22Rv1 (cell line): Measurements from ENCODE around the gene PGLYRP1.

Source experiments
- H3K27ac ChIP-seq: fragments of 450-650 bp; 2 replicates; pipeline ENCODE4 v1.5.1; 2017
- ZFX ChIP-seq: fragments of 450-650 bp; IDR thresholded peaks from 2 replicates; pipeline ENCODE4 v1.6.1; 2017; ENCODE audit warnings: antibody characterized with exemption, borderline replicate concordance
- TF ChIP-seq, protein P1 (sequence below): fragments of 450-650 bp; IDR thresholded peaks from 2 replicates; pipeline ENCODE4 v1.5.1; 2017; ENCODE audit warnings: mild to moderate bottlenecking

Gene PGLYRP1

DNA sequence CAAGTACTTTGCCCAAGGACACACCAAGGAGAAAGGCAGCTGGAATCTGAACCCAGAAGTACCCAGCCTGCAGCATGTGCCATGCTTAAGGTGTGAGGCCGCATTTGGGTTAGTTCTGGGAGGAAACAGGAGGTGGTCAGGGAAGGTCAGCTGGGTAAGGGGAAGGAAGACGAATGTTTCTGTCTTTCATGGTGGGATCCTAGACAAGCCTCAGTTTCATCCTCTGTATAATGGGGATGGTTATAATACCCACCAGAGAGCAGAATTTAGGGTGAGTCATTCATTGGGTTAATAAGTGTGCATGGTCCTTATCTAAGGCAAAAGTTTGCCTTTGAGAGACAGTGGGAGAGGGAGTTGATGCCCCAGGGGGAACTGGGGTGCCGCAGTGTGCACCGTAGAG, 24.0 kb downstream of the PGLYRP1 start:
- no peak overlapping the region for H3K27ac ChIP-seq
- TF ChIP-seq ZFX, result no peak
- TF ChIP-seq, protein P1, sequence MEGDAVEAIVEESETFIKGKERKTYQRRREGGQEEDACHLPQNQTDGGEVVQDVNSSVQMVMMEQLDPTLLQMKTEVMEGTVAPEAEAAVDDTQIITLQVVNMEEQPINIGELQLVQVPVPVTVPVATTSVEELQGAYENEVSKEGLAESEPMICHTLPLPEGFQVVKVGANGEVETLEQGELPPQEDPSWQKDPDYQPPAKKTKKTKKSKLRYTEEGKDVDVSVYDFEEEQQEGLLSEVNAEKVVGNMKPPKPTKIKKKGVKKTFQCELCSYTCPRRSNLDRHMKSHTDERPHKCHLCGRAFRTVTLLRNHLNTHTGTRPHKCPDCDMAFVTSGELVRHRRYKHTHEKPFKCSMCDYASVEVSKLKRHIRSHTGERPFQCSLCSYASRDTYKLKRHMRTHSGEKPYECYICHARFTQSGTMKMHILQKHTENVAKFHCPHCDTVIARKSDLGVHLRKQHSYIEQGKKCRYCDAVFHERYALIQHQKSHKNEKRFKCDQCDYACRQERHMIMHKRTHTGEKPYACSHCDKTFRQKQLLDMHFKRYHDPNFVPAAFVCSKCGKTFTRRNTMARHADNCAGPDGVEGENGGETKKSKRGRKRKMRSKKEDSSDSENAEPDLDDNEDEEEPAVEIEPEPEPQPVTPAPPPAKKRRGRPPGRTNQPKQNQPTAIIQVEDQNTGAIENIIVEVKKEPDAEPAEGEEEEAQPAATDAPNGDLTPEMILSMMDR, result no peak

DNA sequence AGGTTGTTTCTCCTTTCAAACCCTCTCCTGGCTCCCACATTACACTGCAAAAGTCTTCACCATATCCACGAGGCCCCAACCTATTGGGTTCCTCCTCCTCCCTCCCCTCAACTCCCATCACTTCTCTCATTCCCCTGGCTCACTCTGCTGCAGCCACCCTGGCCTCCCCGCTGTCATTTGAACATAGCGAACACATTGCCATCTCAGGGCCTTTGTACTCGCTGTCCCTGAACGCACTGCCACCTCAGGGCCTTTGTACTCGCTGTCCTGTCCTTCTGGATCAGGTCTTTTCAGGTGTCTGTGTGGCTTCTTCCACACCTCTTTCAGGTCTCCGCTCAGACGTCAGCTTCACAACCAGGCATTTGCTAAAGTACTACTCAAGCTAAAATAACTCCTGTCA, 25.9 kb downstream of the PGLYRP1 start:
- no peak overlapping the region for H3K27ac ChIP-seq
- TF ChIP-seq ZFX, result no peak

DNA sequence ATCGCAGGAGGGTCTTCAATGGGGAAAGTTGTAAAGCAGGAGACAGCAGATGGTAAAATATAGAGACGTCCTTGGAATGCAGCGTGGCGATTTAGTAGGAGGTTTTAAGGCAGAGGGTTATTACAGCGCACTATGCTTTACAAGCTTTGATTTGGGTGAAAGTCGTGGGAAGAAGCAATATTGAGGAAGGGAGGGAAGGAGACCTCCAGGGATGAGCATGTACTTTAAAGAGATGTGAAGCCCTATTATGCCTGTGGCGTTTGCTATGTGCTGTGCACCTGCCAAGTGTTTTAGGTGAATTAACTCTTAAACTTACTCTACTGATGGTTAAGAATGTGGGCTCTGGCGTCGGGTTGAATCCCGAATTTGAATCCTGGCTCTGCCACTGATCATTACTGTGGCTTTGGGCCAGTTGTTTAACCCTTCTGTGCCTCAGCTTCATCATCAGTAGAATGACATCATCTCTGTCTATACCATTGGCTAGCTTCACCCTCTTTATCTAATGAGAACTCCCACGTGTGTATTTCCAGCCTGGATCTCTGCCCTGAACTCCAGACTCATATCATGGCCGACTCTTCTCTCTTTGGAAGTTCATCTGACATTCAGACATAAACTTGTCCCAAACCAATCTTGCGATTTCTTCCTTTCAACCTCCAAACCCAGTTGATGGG, 27.0 kb downstream of the PGLYRP1 start:
- H3K27ac ChIP-seq, result peak overlapping the region; percentile 53

DNA sequence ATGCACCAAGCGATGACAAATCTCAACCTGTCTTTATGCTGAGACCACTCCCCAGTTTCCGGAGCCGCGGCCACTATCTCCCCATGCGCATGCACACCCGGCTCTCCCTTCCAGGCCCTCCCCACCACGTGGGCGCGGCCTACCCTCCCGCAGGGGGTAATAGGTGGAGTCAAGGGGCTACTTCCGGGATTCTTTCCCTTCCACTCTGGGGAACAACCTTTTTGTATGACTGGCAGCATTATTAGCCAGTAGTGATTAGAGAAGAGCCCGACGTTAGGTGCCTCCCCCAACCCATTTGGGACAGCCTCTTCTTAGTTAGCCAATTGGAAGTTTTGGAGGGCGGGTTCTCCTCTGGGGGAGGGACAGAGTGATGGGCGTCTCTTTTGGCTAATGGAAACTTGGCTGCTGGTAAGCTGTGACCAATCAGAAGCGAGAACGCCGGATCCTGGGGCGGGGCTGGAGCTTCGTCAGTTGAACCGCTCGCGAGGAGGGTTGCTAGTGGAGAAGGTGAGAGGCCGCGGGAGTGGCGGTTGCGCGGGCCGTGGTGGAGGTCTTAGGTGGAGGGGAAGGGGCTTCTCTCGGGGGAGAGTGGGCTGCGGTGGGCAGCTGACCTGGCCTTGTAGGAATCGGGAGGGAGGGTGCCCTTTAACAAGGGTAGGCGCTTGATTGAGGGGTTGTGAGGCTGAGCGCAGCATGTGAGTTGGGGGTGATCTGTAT, 27.7 kb downstream of the PGLYRP1 start, which contains the start of gene CCDC61:
Gene CCDC61, plus strand, starts transcription at position 470 of the 717 bp plus-strand sequence. CDS start 7,552 bp downstream, outside the sequence.
- TF ChIP-seq ZFX, result no peak
- TF ChIP-seq, protein P1, result no peak
- peak within 1 kb of the TSS; percentile 53 for H3K27ac ChIP-seq

More for the DNA sequence above, 27.0 kb downstream of the PGLYRP1 start:
- TF ChIP-seq, protein P1, result no peak
- no peak for TF ChIP-seq ZFX

DNA sequence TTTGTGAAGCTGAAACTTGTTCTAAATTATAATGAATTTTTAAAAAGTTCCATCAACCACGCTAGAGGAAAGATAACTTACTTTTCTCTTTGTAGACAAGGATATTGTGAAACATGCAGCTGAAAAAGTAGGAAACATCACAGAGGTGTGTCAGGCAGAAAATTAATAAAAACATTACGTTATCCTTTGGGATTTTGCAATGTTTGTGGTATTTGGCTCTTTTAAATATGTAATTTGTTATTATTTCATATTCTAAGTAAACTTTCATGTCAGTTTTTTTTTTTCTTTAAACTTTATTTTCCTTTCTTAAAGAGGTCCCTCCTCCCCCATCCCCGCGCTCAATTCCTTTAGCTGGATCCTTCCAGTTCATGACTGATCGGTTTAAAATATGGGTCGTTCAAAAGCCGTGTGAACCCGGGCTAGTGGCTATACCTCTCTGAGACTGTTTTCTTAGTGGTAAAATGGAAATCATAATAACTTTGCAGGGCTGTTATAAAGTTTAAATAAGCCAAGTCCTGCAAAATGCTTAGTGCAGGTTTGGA, 28.3 kb downstream of the PGLYRP1 start:
- no peak overlapping the region; the same call in 1 of the 2 replicates for H3K27ac ChIP-seq
- no peak for TF ChIP-seq ZFX
- TF ChIP-seq, protein P1, result no peak

DNA sequence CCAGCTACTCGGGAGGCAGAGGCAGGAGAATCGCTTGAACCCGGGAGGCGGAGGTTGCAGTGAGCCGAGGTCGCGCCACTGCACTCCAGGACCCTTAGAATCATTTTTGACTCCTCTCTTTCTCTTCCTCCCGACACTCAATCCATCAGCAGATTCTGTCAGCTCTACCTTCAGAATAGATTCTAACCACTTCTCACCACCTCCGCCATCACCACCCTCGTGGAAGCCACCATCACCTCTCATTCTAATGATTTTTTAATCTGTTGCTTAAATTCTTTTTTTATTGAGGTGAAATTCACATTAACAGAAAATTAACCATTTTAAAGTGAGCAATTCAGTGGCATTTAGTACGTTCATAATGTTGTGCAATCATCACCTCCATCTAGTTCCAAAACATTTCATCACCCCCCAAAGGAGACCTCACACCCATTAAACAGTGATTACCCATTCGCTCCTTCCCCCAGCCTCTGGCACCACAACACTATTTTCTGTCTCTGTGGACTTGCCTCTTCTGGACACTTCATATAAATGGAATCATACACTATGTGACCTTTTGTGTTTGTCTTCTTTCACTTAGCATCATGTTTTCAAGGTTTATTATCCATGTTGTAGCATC, 32.6 kb downstream of the PGLYRP1 start:
- H3K27ac ChIP-seq, result no peak overlapping the region
- TF ChIP-seq, protein P1, result no peak
- no peak for TF ChIP-seq ZFX

DNA sequence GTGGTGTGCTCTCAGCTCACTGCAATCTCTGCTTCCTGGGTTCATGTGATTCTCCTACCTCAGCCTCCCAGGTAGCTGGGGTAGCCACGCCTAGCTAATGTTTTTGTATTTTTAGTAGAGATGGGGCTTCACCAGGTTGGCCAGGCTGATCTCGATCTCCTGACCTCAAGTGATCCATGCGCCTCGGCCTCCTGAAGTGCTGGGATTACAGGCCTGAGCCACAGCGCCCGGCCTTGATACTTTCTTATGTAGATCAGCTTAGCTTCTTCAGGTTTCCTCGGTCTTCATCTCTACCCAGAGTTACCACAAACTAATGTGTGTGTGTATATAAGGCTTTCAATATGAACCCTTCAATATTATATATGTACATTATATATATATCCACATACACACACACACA, 37.5 kb downstream of the PGLYRP1 start:
- H3K27ac ChIP-seq, result no peak overlapping the region
- no peak for TF ChIP-seq ZFX
- TF ChIP-seq, protein P1, result no peak
